Heart right ventricle (tissue), 16 donors: ENCODE measurements around the gene WDR73. TPM values are rescaled to one million over a fixed set of nuclear protein-coding genes. Genes with fewer than 3 reads are reported as not detected.

ENCODE experiments used
- ATAC-seq, 8 donors: fragments of 200-7000 bp; cut with Tn5 transposase; one replicate each; pipeline ENCODE4 v1.9.1; 2020; ENCODE audit warnings: mild to moderate bottlenecking in 8 of 8, moderate library complexity in 8 of 8, moderate number of reproducible peaks in 1 of 8
- DNase-seq, 2 donors: peaks; one replicate each; pipeline ENCODE4 v3.0.0-alpha.2; 2020
- H3K27ac ChIP-seq, 10 donors: fragments of 200-600 bp; sonication (generic) in 2 of 10; one replicate each; pipeline versions ENCODE4 v1.5.0 to v1.8.0; 2020 to 2022; ENCODE audit warnings: mild to moderate bottlenecking in 3 of 10
- H3K27me3 ChIP-seq, 7 donors: fragments of 200-600 bp; one replicate each; pipeline ENCODE4 v1.8.0; 2021 to 2022; ENCODE audit warnings: mild to moderate bottlenecking in 2 of 7
- H3K36me3 ChIP-seq, 9 donors: fragments of 200-600 bp; sonication (generic) in 1 of 9; one replicate each; pipeline versions ENCODE4 v1.5.0 to v1.8.0; 2020 to 2022; ENCODE audit warnings: mild to moderate bottlenecking in 2 of 9
- H3K4me1 ChIP-seq, 9 donors: fragments of 200-600 bp; sonication (generic) in 1 of 9; one replicate each; pipeline versions ENCODE4 v1.5.0 to v1.8.0; 2020 to 2022; ENCODE audit warnings: mild to moderate bottlenecking in 4 of 9
- H3K4me3 ChIP-seq, 10 donors: fragments of 200-600 bp; sonication (generic) in 2 of 10; one replicate each; pipeline versions ENCODE4 v1.5.0 to v1.8.0; 2020 to 2022; ENCODE audit warnings: mild to moderate bottlenecking in 7 of 10, moderate library complexity in 2 of 10
- H3K9me3 ChIP-seq, 11 donors: fragments of 200-600 bp in 10 of 11; sonication (generic) in 2 of 11; one replicate each; pipeline versions ENCODE4 v1.5.0 to v1.8.0; 2013 to 2022; ENCODE audit warnings: mild to moderate bottlenecking in 2 of 11, control low read depth in 1 of 11, moderate library complexity in 1 of 11
- CTCF ChIP-seq, 9 donors: fragments of 200-600 bp; sonication (generic) in 2 of 9; IDR thresholded peaks; one replicate each; pipeline versions ENCODE4 v1.5.0 to v1.8.0; 2021 to 2022; ENCODE audit warnings: antibody characterized with exemption in 9 of 9, mild to moderate bottlenecking in 5 of 9, moderate library complexity in 1 of 9
- WGBS, 2 donors: extraction: QIAGEN DNeasy Blood & Tissue Kit; methylation state at CpG; one replicate each; pipeline ENCODE4 v1.1.7; 2013; ENCODE audit warnings: inconsistent platforms in 1 of 2; 5-methylcytosine and 5-hydroxymethylcytosine counted together
- intact Hi-C, 10 donors: fragments of 100-400 bp; cut with DNase I; formaldehyde crosslinking; loops; one replicate each; pipeline versions ENCODE4 v1.11.1 to v1.14.2; 2022
- polyA plus RNA-seq, 2 donors: library from polyadenylated mRNA; stranded (reverse); fragments of 200-250 nt; gene quantifications; one replicate each; pipeline ENCODE4 v1.2.3, GENCODE V29; 2013
- total RNA-seq, 10 donors: library from RNA; stranded (reverse); fragmentation: NEBNext Ultra II Directional in 3 of 10; extraction: Animal tissue kit (Norgen Biotek cat#: 25700) in 3 of 10; gene quantifications; one replicate each; pipeline versions ENCODE4 v1.2.1 to v1.2.4, GENCODE V29; 2021 to 2023
- donor health status: Arrhythmogenic right ventricular cardiomyopathy.
- donor health status: ischemic (EF 13 %, LVEDD 7.1; RV severe dilation, severe dysfunction).
- donor health status: healthy with polysubstance abuse.
- donor health status: DM: no; HTN: yes; CAD: no.
- donor health status: DM: no; HTN: no; CAD: no.
- donor health status: ischemic (EF 25% LVEDD 6.9; RV normal size, moderate dysfunction).
- donor health status: ischemic (EF 25% LVEDD 5.7; RV mildly dilated, moderate dysfunction).
- donor health status: healthy.
- donor health status: DM: yes; HTN: yes; CAD: no.
- donor health status: Ischemic cardiomyopathy.
- donor health status: ischemic (EF 35%, LVEDD 5.7; RV mildly dilated, moderate dysfunction).
- donor health status: nonischemic (EF 11% LVEDD 7.7; RV severe dilation, severe dysfunction).
- donor health status: DM: yes; HTN: yes; CAD: no.
- donor health status: PGD.
- donor health status: ischemic (EF 29% LVEDD 5.4; RV normal size, mild dysfunction).
- donor health status: nonischemic (EF 23%, LVEDD 6.1; RV moderate dilation, normal function).

The WDR73 gene
- total and polyA plus RNA-seq, 12 donors: 10.4 to 18.4 (median 14.7) TPM

DNA sequence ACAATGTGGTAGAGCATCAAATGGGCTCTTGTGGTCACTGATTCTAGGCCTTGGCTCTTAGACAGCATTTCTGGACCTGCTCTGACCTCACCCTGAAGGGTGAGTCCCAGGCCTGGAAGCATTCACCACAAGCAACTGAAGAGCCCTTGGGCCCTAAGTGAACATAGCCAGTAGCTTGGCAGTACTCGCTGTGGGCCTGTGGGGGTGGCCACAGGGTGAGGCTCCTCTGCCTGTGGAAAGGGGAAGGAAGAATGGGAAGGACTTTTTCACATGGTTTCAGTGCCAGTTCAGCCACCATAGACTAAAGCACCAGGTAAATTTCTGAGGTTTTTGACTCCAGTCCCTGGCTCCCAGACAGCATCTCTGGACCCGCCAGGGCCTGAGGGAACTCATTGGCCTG is 58.4 kb downstream of the WDR73 start:
- Histone ChIP-seq H3K4me1 (peaks cover 0 to 41% (median 4%) of the 10 kb centered on the region in 9 donors), H3K9me3 (no peaks in the 10 kb centered on the region), H3K36me3 (no peaks in the 10 kb centered on the region), H3K27me3 (no peaks in the 10 kb centered on the region), H3K4me3 (no peak overlapping the region), H3K27ac (no peak overlapping the region)
- ATAC-seq: no peak
- no peak for TF ChIP-seq CTCF (IDR thresholded peaks at IDR 0.05)
- intact Hi-C loops: loop anchor here in 8 of 10 donors (5.0 to 10.0 kb wide), 9 partner anchors 37 to 449 kb away; partner anchors contain the start of genes WDR73 (in 2 of the 8), ALPK3 (in 1 of the 8) and NMB (in 1 of the 8)
- no peak for DNase-seq
- 90 to 92% methylated on average over 2 of the region's 2 CpGs for WGBS, 2 donors

DNA sequence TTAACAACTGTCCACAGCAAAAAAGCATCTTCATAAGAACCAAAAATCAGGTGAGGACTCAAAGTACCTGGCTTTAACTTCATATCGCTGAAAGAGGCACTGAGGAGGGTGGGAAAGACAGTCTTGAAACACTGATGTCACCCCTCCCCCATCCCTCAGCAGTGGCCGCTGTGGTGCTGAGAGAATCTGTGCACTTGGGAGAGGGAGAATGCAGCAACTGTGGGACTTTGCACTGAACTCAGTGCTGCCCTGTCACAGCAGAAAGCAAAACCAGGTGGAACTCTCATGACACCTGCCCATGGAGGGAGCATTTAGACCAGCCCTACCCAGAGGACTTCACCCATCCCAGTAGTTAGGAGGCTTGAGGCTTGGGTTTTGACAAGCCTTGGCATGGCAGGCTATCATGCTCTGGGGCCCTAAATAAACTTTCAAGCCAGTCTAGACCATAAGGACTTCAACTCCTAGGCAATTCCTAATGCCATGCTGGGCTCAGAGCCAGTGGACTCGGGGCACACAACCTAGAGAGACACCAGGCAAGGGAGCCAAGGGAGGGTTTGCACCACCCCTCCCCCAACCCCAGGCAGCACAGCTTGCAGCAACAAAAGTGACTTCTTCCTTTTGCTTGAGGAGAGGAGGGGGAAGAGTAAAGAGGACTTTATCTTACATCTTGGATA is 59.3 kb downstream of the WDR73 start:
- Histone ChIP-seq H3K9me3 (no peaks in the 10 kb centered on the region), H3K4me1 (peaks cover 0 to 37% (median under 1%) of the 10 kb centered on the region in 9 donors), H3K27ac (no peak overlapping the region), H3K27me3 (no peaks in the 10 kb centered on the region), H3K36me3 (no peaks in the 10 kb centered on the region), H3K4me3 (no peak overlapping the region)
- no peak for DNase-seq
- intact Hi-C loops: loop anchor here in 8 of 10 donors (5.0 to 10.0 kb wide), 11 partner anchors 38 to 450 kb away; partner anchors contain the start of genes WDR73 (in 2 of the 8), ALPK3 (in 1 of the 8) and NMB (in 1 of the 8)
- ATAC-seq: no peak
- TF ChIP-seq CTCF (IDR thresholded peaks at IDR 0.05): no peak
- 76 to 77% methylated on average over 3 of the region's 3 CpGs for WGBS, 2 donors

- 95 to 100% methylated on average over 1 of the region's 1 CpG for WGBS, 2 donors
- intact Hi-C loops: loop anchor here in 6 of 10 donors (5.0 to 10.0 kb wide), 8 partner anchors 63 to 453 kb away; partner anchors contain the start of genes ALPK3 (in 1 of the 6), NMB (in 1 of the 6) and WDR73 (in 1 of the 6)
- H3K4me3 ChIP-seq: no peak overlapping the region
- DNase-seq (no peak), ATAC-seq (no peak)
- no peaks in the 10 kb centered on the region for H3K36me3 ChIP-seq
- no peak overlapping the region for H3K27ac ChIP-seq
- no peaks in the 10 kb centered on the region for H3K27me3 ChIP-seq
- H3K4me1 ChIP-seq: peaks cover 0 to 18% (median 4%) of the 10 kb centered on the region in 9 donors
- H3K9me3 ChIP-seq: no peaks in the 10 kb centered on the region
- no peak for TF ChIP-seq CTCF (IDR thresholded peaks at IDR 0.05)
These were observed 62.3 kb downstream of the WDR73 start for GRCh38 chr15:84591815-84592214.

- ATAC-seq (no peak), DNase-seq (no peak)
- H3K4me3 ChIP-seq: no peak overlapping the region
- no peak for TF ChIP-seq CTCF (IDR thresholded peaks at IDR 0.05)
- H3K27ac ChIP-seq: no peak overlapping the region
- no peaks in the 10 kb centered on the region for H3K36me3 ChIP-seq
- H3K9me3 ChIP-seq: no peaks in the 10 kb centered on the region
- no peaks in the 10 kb centered on the region for H3K27me3 ChIP-seq
- H3K4me1 ChIP-seq: peaks cover 0 to 11% (median 4%) of the 10 kb centered on the region in 9 donors
- WGBS, 2 donors: 85 to 89% methylated on average over 2 of the region's 2 CpGs
- intact Hi-C loops: loop anchor here in 6 of 10 donors (5.0 to 10.0 kb wide), 8 partner anchors 64 to 454 kb away; partner anchors contain the start of genes ALPK3 (in 1 of the 6), NMB (in 1 of the 6) and WDR73 (in 1 of the 6)
These were observed 63.7 kb downstream of the WDR73 start for GRCh38 chr15:84590406-84590805.

Other genes starting within 250 kb of the WDR73 start
- gene ZSCAN2, start 53.3 kb downstream of the WDR73 start, total RNA-seq: 1 to 10 TPM; 3.7 to 8.1 (median 5.9) TPM
- gene ZSCAN2, start 53.3 kb downstream of the WDR73 start, polyA plus RNA-seq: 1 to 10 TPM; 4.1 to 4.2 TPM
- gene NMB, start 3.9 kb upstream of the WDR73 start, total RNA-seq: 1 to 10 TPM in 9 of 10 donors, under 1 TPM in 1; 0.96 to 6.6 (median 2.1) TPM
- gene NMB, start 3.9 kb upstream of the WDR73 start, polyA plus RNA-seq: 1 to 10 TPM; 2.3 to 8.0 TPM
- 10 to 100 TPM; 65.9 to 93.8 (median 75.0) TPM for gene SEC11A, start 61.9 kb upstream of the WDR73 start, total RNA-seq
- 100 to 1,000 TPM in 1 of 2 donors, 10 to 100 TPM in 1; 77.7 to 123 TPM for gene SEC11A, start 61.9 kb upstream of the WDR73 start, polyA plus RNA-seq
- gene ZNF592, start 94.3 kb upstream of the WDR73 start, total RNA-seq: 10 to 100 TPM; 17.1 to 26.9 (median 20.8) TPM
- gene ZNF592, start 94.3 kb upstream of the WDR73 start, polyA plus RNA-seq: 1 to 10 TPM; 8.2 to 8.7 TPM
- gene ALPK3, start 163.1 kb upstream of the WDR73 start, total RNA-seq: 100 to 1,000 TPM; 112 to 268 (median 191) TPM
- 100 to 1,000 TPM in 1 of 2 donors, 10 to 100 TPM in 1; 35.1 to 110 TPM for gene ALPK3, start 163.1 kb upstream of the WDR73 start, polyA plus RNA-seq
- 1 to 10 TPM in 8 of 10 donors, under 1 TPM in 2; 0.26 to 2.2 (median 1.6) TPM for gene SLC28A1, start 230.4 kb upstream of the WDR73 start, total RNA-seq
- 1 to 10 TPM in 1 of 2 donors, under 1 TPM in 1; 0.07 to 1.3 TPM for gene SLC28A1, start 230.4 kb upstream of the WDR73 start, polyA plus RNA-seq